ENCODE data around the gene YIF1B. TPM values are rescaled to one million over a fixed set of nuclear protein-coding genes. Genes with fewer than 3 reads are reported as not detected.

Gene YIF1B
- total RNA-seq, 1 experiment from 2014 or later: 143 TPM

GRCh38 chr19:38324431-38324830 is 8.7 kb upstream of the YIF1B start:
- CTCF ChIA-PET: no interaction called here
- no TSS peak for BruUV-seq (replicated peaks)
- no peak for DNase-seq (ENCODE audit: low read depth, low spot score)

DNA sequence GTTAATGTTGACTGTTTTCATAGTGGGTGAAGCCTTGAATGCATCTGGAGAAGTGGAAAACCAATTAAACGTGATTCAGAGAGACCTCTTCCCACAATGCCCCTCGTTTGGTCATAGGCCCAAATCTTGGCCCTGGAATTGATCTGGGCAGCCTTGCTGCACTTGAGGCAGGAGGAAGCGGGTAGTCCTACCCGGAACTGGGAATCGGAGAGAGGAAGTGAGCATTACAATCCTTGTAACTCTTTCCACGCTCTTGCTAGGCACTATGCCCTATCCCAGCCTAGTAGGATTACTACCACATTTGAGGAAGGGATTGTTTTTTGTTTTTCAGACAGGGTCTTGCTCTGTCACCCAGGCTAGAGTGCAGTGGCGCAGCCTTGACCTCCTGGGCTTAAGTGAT is 7.5 kb upstream of the YIF1B start:
- ATAC-seq: no peak
- TF ChIP-seq TCF7L2 (IDR thresholded peaks at IDR 0.05; ENCODE audit: low read depth, low read length) (no peak), POLR2AphosphoS5 (IDR thresholded peaks at IDR 0.05; ENCODE audit: low read depth, low read length) (no peak), SIN3A (IDR thresholded peaks at IDR 0.05; ENCODE audit: borderline replicate concordance, insufficient read depth, low read depth, low read length) (no peak), CTCF (IDR thresholded peaks at IDR 0.05) (no peak), REST (IDR thresholded peaks at IDR 0.05; ENCODE audit: insufficient read depth in 1 of 2, low read depth in 2 of 2, low read length in 1 of 2) (no peak)
- Histone ChIP-seq H3K36me3 (ENCODE audit: control insufficient read depth, insufficient read depth, low read length) (no peaks in the 10 kb centered on the region), H3K4me1 (ENCODE audit: control insufficient read depth, insufficient read depth, low read length) (peaks cover 16% of the 10 kb centered on the region), H3K4me3 (ENCODE audit: low read depth in 2 of 2, low read length in 2 of 2) (no peak overlapping the region), H3K27ac (ENCODE audit: low read length) (no peak overlapping the region), H3K27me3 (ENCODE audit: control insufficient read depth, insufficient read depth, low read length) (no peaks in the 10 kb centered on the region), H3K9me3 (ENCODE audit: control insufficient read depth, insufficient read depth, low read depth, low read length) (no peaks in the 10 kb centered on the region)
- no peak for DNase-seq (ENCODE audit: low read depth, low spot score)
- intact Hi-C loops (cut with micrococcal nuclease; ENCODE audit: unreplicated experiment): no loop called here
- BruUV-seq (replicated peaks): no TSS peak
- in situ Hi-C loops (cut with HindIII; ENCODE audit: low pct_unique_long_range_greater_than_20kb, low sequenced_read_pairs): no loop called here
- POLR2A ChIA-PET: no interaction called here
- CTCF ChIA-PET: no interaction called here

More at GRCh38 chr19:38324431-38324830, 8.7 kb upstream of the YIF1B start:
- Histone ChIP-seq H3K9me3 (ENCODE audit: control insufficient read depth, insufficient read depth, low read depth, low read length) (no peaks in the 10 kb centered on the region), H3K4me3 (ENCODE audit: low read depth in 2 of 2, low read length in 2 of 2) (no peak overlapping the region), H3K4me1 (ENCODE audit: control insufficient read depth, insufficient read depth, low read length) (peaks cover 11% of the 10 kb centered on the region), H3K27ac (ENCODE audit: low read length) (no peak overlapping the region), H3K27me3 (ENCODE audit: control insufficient read depth, insufficient read depth, low read length) (no peaks in the 10 kb centered on the region), H3K36me3 (ENCODE audit: control insufficient read depth, insufficient read depth, low read length) (no peaks in the 10 kb centered on the region)
- TF ChIP-seq CTCF (IDR thresholded peaks at IDR 0.05) (no peak), SIN3A (IDR thresholded peaks at IDR 0.05; ENCODE audit: borderline replicate concordance, insufficient read depth, low read depth, low read length) (no peak), POLR2AphosphoS5 (IDR thresholded peaks at IDR 0.05; ENCODE audit: low read depth, low read length) (no peak), REST (IDR thresholded peaks at IDR 0.05; ENCODE audit: insufficient read depth in 1 of 2, low read depth in 2 of 2, low read length in 1 of 2) (no peak), TCF7L2 (IDR thresholded peaks at IDR 0.05; ENCODE audit: low read depth, low read length) (no peak)
- no peak for ATAC-seq
- in situ Hi-C loops (cut with HindIII; ENCODE audit: low pct_unique_long_range_greater_than_20kb, low sequenced_read_pairs) (no loop called here), intact Hi-C loops (cut with micrococcal nuclease; ENCODE audit: unreplicated experiment) (no loop called here)
- POLR2A ChIA-PET: no interaction called here

All from Panc1 (cell line).